H1 (cell line): ENCODE measurements around the gene BZW2. TPM values are rescaled to one million over a fixed set of nuclear protein-coding genes. Genes with fewer than 3 reads are reported as not detected.

Experiments
- CTCF ChIA-PET: fragments of 300-600 bp; sonication (Branson Sonifier 250); formaldehyde crosslinking; loops from one replicate; lab custom pipeline; 2021; ENCODE audit not compliant: partially characterized antibody; lab: Charles Lee
- POLR2A ChIA-PET: fragments of 300-600 bp; sonication (Branson Sonifier 250); formaldehyde crosslinking; loops from one replicate; lab custom pipeline; 2021; ENCODE audit warnings: inconsistent platforms; ENCODE audit not compliant: partially characterized antibody; lab: Charles Lee
- DNase-seq, 2 experiments: peaks; one replicate each; pipeline versions ENCODE4 v3.0.0 to v3.0.0-alpha.2; 2010 to 2022; ENCODE audit warnings: low spot score in 2 of 2, low read depth in 1 of 2, mixed read lengths in 1 of 2
- FAIRE-seq: peaks from 2 replicates; lab custom pipeline; 2011; peaks lifted over from hg19 to GRCh38; lab: Jason Lieb, UNC
- H2AFZ ChIP-seq: 2 replicates; pipeline ENCODE4 v1.8.1; 2012; ENCODE audit warnings: low read length, inconsistent platforms
- H2AK5ac ChIP-seq: 2 replicates; pipeline ENCODE4 v1.6.1; 2013; ENCODE audit warnings: low read depth, low read length
- H2BK120ac ChIP-seq: replicated peaks from 2 replicates; pipeline ENCODE3; 2013; ENCODE audit warnings: low read depth, low read length, inconsistent platforms
- H2BK12ac ChIP-seq: 2 replicates; pipeline ENCODE4 v1.6.1; 2013; ENCODE audit warnings: low read depth, low read length
- H2BK15ac ChIP-seq: 2 replicates; pipeline ENCODE4 v1.6.1; 2013; ENCODE audit warnings: low read length
- H2BK20ac ChIP-seq: 2 replicates; pipeline ENCODE4 v1.6.1; 2013; ENCODE audit warnings: low read length
- H2BK5ac ChIP-seq: 2 replicates; pipeline ENCODE4 v1.6.1; 2013; ENCODE audit warnings: low read depth, low read length
- H3K14ac ChIP-seq: 2 replicates; pipeline ENCODE4 v1.6.1; 2013; ENCODE audit warnings: inconsistent platforms; ENCODE audit not compliant: insufficient read length
- H3K18ac ChIP-seq: 2 replicates; pipeline ENCODE4 v1.6.1; 2013; ENCODE audit warnings: low read length; ENCODE audit errors: extremely low read depth
- H3K23ac ChIP-seq: 2 replicates; pipeline ENCODE4 v1.6.1; 2013; ENCODE audit warnings: inconsistent platforms; ENCODE audit not compliant: insufficient read length
- H3K23me2 ChIP-seq: 2 replicates; pipeline ENCODE4 v1.6.1; 2013; ENCODE audit warnings: low read depth, low read length
- H3K27ac ChIP-seq: 2 replicates; pipeline ENCODE4 v1.6.1; 2011; ENCODE audit warnings: low read depth, low read length, inconsistent platforms
- H3K27me3 ChIP-seq, 4 experiments: replicated peaks in 1 of 4; 1 replicate in 1 of 4; 2 replicates in 3 of 4; pipeline versions ENCODE4 v1.6.1 to v1.8.1; 2011 to 2013; ENCODE audit warnings: low read length in 3 of 4, mild to moderate bottlenecking in 3 of 4, inconsistent platforms in 2 of 4, mixed read lengths in 2 of 4, moderate library complexity in 1 of 4; ENCODE audit not compliant: control insufficient read depth in 3 of 4, insufficient read depth in 3 of 4; ENCODE audit errors: extremely low read depth in 1 of 4
- H3K36me3 ChIP-seq, 4 experiments: 2 replicates each; pipeline versions ENCODE4 v1.6.1 to v1.8.1; 2011 to 2013; ENCODE audit warnings: mild to moderate bottlenecking in 4 of 4, low read length in 3 of 4, moderate library complexity in 2 of 4, control low read depth in 1 of 4, inconsistent platforms in 1 of 4; ENCODE audit not compliant: insufficient read depth in 4 of 4, control insufficient read depth in 2 of 4
- H3K4ac ChIP-seq: replicated peaks from 2 replicates; pipeline ENCODE3; 2013; ENCODE audit warnings: low read length, low read depth, mixed read lengths, inconsistent platforms; ENCODE audit not compliant: insufficient read length
- H3K4me1 ChIP-seq, 4 experiments: replicated peaks in 1 of 4; 1 replicate in 1 of 4; 2 replicates in 3 of 4; pipeline versions ENCODE4 v1.6.1 to v1.8.1; 2011 to 2013; ENCODE audit warnings: low read length in 3 of 4, inconsistent platforms in 2 of 4, mixed read lengths in 1 of 4; ENCODE audit not compliant: insufficient read depth in 4 of 4, control insufficient read depth in 3 of 4
- H3K4me2 ChIP-seq, 2 experiments: 2 replicates each; pipeline versions ENCODE4 v1.6.1 to v1.8.1; 2011 to 2013; ENCODE audit warnings: low read depth in 2 of 2, low read length in 2 of 2, control low read depth in 1 of 2, inconsistent platforms in 1 of 2, mild to moderate bottlenecking in 1 of 2; ENCODE audit not compliant: insufficient read depth in 1 of 2
- H3K4me3 ChIP-seq, 4 experiments: fragments of 200-600, 300-600 bp in 1 of 4; sonication (generic), shearing (Covaris generic), sonication (Bioruptor Twin) in 1 of 4; 2 replicates each; pipeline versions ENCODE4 v1.5.1 to v1.8.1; 2011 to 2016; ENCODE audit warnings: low read length in 4 of 4, low read depth in 3 of 4, control low read depth in 2 of 4, inconsistent platforms in 2 of 4, mild to moderate bottlenecking in 2 of 4, mixed read lengths in 1 of 4, moderate library complexity in 1 of 4; ENCODE audit not compliant: insufficient read depth in 2 of 4; ENCODE audit errors: extremely low read depth in 1 of 4
- H3K56ac ChIP-seq: replicated peaks from 2 replicates; pipeline ENCODE3; 2013; ENCODE audit warnings: low read depth, mild to moderate bottlenecking, mixed read lengths, low read length, inconsistent platforms; ENCODE audit not compliant: insufficient read length
- H3K79me1 ChIP-seq: 2 replicates; pipeline ENCODE4 v1.6.1; 2013; ENCODE audit warnings: low read depth, low read length, control low read depth
- H3K79me2 ChIP-seq, 2 experiments: 2 replicates each; pipeline versions ENCODE4 v1.6.1 to v1.8.1; 2012 to 2013; ENCODE audit warnings: low read length in 2 of 2, mild to moderate bottlenecking in 2 of 2, inconsistent platforms in 1 of 2; ENCODE audit not compliant: insufficient read depth in 2 of 2, control insufficient read depth in 1 of 2
- H3K9ac ChIP-seq, 4 experiments: replicated peaks in 1 of 4; 1 replicate in 1 of 4; 2 replicates in 3 of 4; pipeline versions ENCODE4 v1.6.1 to v1.8.1; 2011 to 2013; ENCODE audit warnings: low read depth in 3 of 4, low read length in 3 of 4, control low read depth in 2 of 4, mild to moderate bottlenecking in 2 of 4, moderate library complexity in 2 of 4, inconsistent platforms in 1 of 4; ENCODE audit errors: extremely low read depth in 1 of 4
- H3K9me3 ChIP-seq, 2 experiments: 2 replicates each; pipeline versions ENCODE4 v1.6.1 to v1.8.1; 2012 to 2013; ENCODE audit warnings: mild to moderate bottlenecking in 2 of 2, moderate library complexity in 2 of 2, control low read depth in 1 of 2, inconsistent platforms in 1 of 2, low read depth in 1 of 2, low read length in 1 of 2, mixed read lengths in 1 of 2; ENCODE audit not compliant: insufficient read depth in 2 of 2
- H4K20me1 ChIP-seq, 2 experiments: replicated peaks in 1 of 2; 2 replicates each; pipeline versions ENCODE3 to v1.8.1; 2011 to 2013; ENCODE audit warnings: inconsistent platforms in 2 of 2, low read length in 2 of 2, mild to moderate bottlenecking in 1 of 2; ENCODE audit not compliant: insufficient read depth in 2 of 2, control insufficient read depth in 1 of 2
- H4K5ac ChIP-seq: 2 replicates; pipeline ENCODE4 v1.6.1; 2013; ENCODE audit warnings: low read length, low read depth, mixed read lengths, inconsistent platforms; ENCODE audit not compliant: insufficient read length
- H4K8ac ChIP-seq: 2 replicates; pipeline ENCODE4 v1.8.0; 2013; ENCODE audit warnings: mild to moderate bottlenecking, moderate library complexity, low read length, inconsistent platforms; ENCODE audit not compliant: insufficient read depth; ENCODE audit errors: extremely low read depth
- H4K91ac ChIP-seq: replicated peaks from 2 replicates; pipeline ENCODE3; 2013; ENCODE audit warnings: low read length, mixed read lengths, inconsistent platforms; ENCODE audit not compliant: insufficient read length
- ASH2L ChIP-seq: fragments of 200-600, 300-600 bp; sonication (generic); IDR thresholded peaks from one replicate; pipeline ENCODE4 v1.7.1; 2017; ENCODE audit warnings: low read length
- EGR1 ChIP-seq: IDR thresholded peaks from 2 replicates; pipeline ENCODE4 v1.6.1; 2011; ENCODE audit warnings: low read depth, low read length, borderline replicate concordance
- GABPA ChIP-seq: IDR thresholded peaks from 2 replicates; pipeline ENCODE4 v1.6.1; 2011; ENCODE audit warnings: mild to moderate bottlenecking, low read length, moderate library complexity, borderline replicate concordance; ENCODE audit not compliant: insufficient read depth
- KDM1A ChIP-seq: fragments of 200-600, 300-600 bp; sonication (generic); IDR thresholded peaks from 2 replicates; pipeline ENCODE4 v1.7.1; 2016; ENCODE audit warnings: mild to moderate bottlenecking, low read length, borderline replicate concordance
- RNF2 ChIP-seq: fragments of 200-900, 300-1000 bp; sonication (generic); IDR thresholded peaks from 2 replicates; pipeline ENCODE4 v1.7.1; 2016; ENCODE audit warnings: borderline replicate concordance, low read depth, mild to moderate bottlenecking, antibody characterized with exemption, low read length; ENCODE audit not compliant: poor library complexity, severe bottlenecking; ENCODE audit errors: missing control alignments
- SAP30 ChIP-seq: fragments of 300-600 bp; sonication (generic); IDR thresholded peaks from 2 replicates; pipeline ENCODE4 v1.7.1; 2012; ENCODE audit warnings: low read length, moderate library complexity, mild to moderate bottlenecking, inconsistent platforms; ENCODE audit not compliant: insufficient read depth, insufficient replicate concordance
- SIN3A ChIP-seq, 2 experiments: IDR thresholded peaks in 1 of 2; conservative IDR thresholded peaks in 1 of 2; 2 replicates each; pipeline ENCODE4 v1.6.1; 2011 to 2012; ENCODE audit warnings: low read length in 2 of 2, improper control_type of control experiment in 1 of 2, low read depth in 1 of 2, mild to moderate bottlenecking in 1 of 2
- SIX5 ChIP-seq: IDR thresholded peaks from 2 replicates; pipeline ENCODE4 v1.6.1; 2011; ENCODE audit warnings: mild to moderate bottlenecking, low read depth, low read length
- USF2 ChIP-seq: IDR thresholded peaks from 2 replicates; pipeline ENCODE4 v1.6.1; 2011; ENCODE audit warnings: low read length, improper control_type of control experiment
- WGBS, 2 experiments: shearing (Covaris generic) in 1 of 2; methylation state at CpG; one replicate each; pipeline versions ENCODE4 v1.1.6 to v1.1.7; 2013 to 2015; ENCODE audit warnings: low lambda C conversion rate in 2 of 2, mixed read lengths in 2 of 2, inconsistent platforms in 1 of 2, low coverage in 1 of 2, missing lambda C conversion rate in 1 of 2; ENCODE audit not compliant: insufficient replicate concordance in 2 of 2, insufficient coverage in 1 of 2, insufficient read length in 1 of 2; ENCODE audit errors: extremely low coverage in 1 of 2, missing lambda C conversion rate in 1 of 2; 5-methylcytosine and 5-hydroxymethylcytosine counted together
- polyA plus RNA-seq, 7 experiments: library from polyadenylated mRNA; depleted of rRNA in 3 of 7; stranded (reverse) in 5 of 7; unstranded in 2 of 7; fragments of >200 nt in 5 of 7; fragments of 200-250 nt in 2 of 7; gene quantifications; 1 replicate in 5 of 7; 2 replicates in 1 of 7; 4 replicates in 1 of 7; pipeline versions ENCODE4 v1.2.1 to v1.2.3, GENCODE V29; 2011 to 2013; ENCODE audit warnings: missing spikeins in 2 of 7, mixed read lengths in 2 of 7
- total RNA-seq: library from RNA; stranded (reverse); fragmentation: NEBNext Ultra II Directional; extraction: Animal tissue kit (Norgen Biotek cat#: 25700); gene quantifications from 2 replicates; pipeline ENCODE4 v1.2.1, GENCODE V29; 2021

The BZW2 gene
- total and polyA plus RNA-seq, 2 of the 8 experiments (the other 6 are each of a cell fraction or from before 2014, with no cell fraction given): 32.3 to 103 TPM

- Histone ChIP-seq H4K8ac (no peak overlapping the region), H3K79me1 (no peaks in the 10 kb centered on the region), H3K18ac (no peak overlapping the region), H4K20me1 (peaks cover 0 to 2% of the 10 kb centered on the region in 2 experiments), H3K27me3 (no peaks in the 10 kb centered on the region), H3K4ac (no peak overlapping the region), H3K14ac (no peak overlapping the region), H2BK15ac (no peak overlapping the region), H3K27ac (no peak overlapping the region), H3K9ac (no peak overlapping the region), H2AFZ (no peak overlapping the region), H2BK120ac (no peak overlapping the region), H2BK20ac (no peak overlapping the region), H3K4me3 (no peak overlapping the region), H3K23ac (no peak overlapping the region), H3K36me3 (no peaks in the 10 kb centered on the region), H3K4me1 (peaks cover 0 to 6% (median 0%) of the 10 kb centered on the region in 4 experiments; a peak in 2 of 7 replicates), H3K9me3 (no peaks in the 10 kb centered on the region), H2BK5ac (no peak overlapping the region), H2AK5ac (no peak overlapping the region), H3K56ac (no peak overlapping the region), H3K23me2 (no peaks in the 10 kb centered on the region; the same call in 1 of the 2 replicates), H4K5ac (no peak overlapping the region), H3K79me2 (no peaks in the 10 kb centered on the region), H2BK12ac (no peak overlapping the region), H3K4me2 (no peak overlapping the region), H4K91ac (no peak overlapping the region)
- TF ChIP-seq SIN3A (conservative IDR thresholded peaks at IDR 0.05 in 1 of 2, IDR thresholded peaks at IDR 0.05 in 1 of 2; ENCODE audit: low read depth in 1 of 2, low read length in 2 of 2): no peak
- no peak for TF ChIP-seq KDM1A
- no peak for TF ChIP-seq RNF2
- no peak for TF ChIP-seq SAP30
- no peak for TF ChIP-seq EGR1
- TF ChIP-seq ASH2L: no peak
- TF ChIP-seq GABPA: no peak
- no peak for TF ChIP-seq USF2
- no peak for TF ChIP-seq SIX5
- CTCF ChIA-PET: interaction anchor here (0.8 to 0.9 kb wide), 2 partner anchors 13 to 147 kb away, joined by 3 read pairs; no protein-coding TSS in a partner anchor
- WGBS, 2 experiments: 90% methylated on average over 4 of the region's 4 CpGs; no CpG with 5 or more reads in 1 of the 2 experiments
- FAIRE-seq (no peak), DNase-seq (no peak)
- POLR2A ChIA-PET: interaction anchor here (1.3 kb wide), 1 partner anchor 10 kb away, joined by 3 read pairs; no protein-coding TSS in a partner anchor
Observed at GRCh38 chr7:16735020-16735419, 89.0 kb downstream of the BZW2 start.
